WTC11 (cell line): ENCODE data around the gene PAAF1. TPM values are rescaled to one million over a fixed set of nuclear protein-coding genes. Genes with fewer than 3 reads are reported as not detected.
"Not testable (repeated sequence)": the region's sequence is repeated elsewhere in the genome, so short reads cannot be mapped to it uniquely, and the experiment has no call there.

Experiments
- ATAC-seq: fragments of 200-7000 bp; cut with Tn5 transposase; 2 replicates; pipeline ENCODE4 v1.10.0; 2021; ENCODE audit warnings: mild to moderate bottlenecking, moderate library complexity
- CTCF ChIA-PET: fragments of 300-600 bp; sonication (Branson Sonifier 250); formaldehyde crosslinking; loops from one replicate; lab custom pipeline; 2021; ENCODE audit warnings: antibody characterized with exemption; lab: Charles Lee
- POLR2A ChIA-PET: fragments of 350-600 bp; sonication (Branson Sonifier 250); formaldehyde crosslinking; loops from one replicate; lab custom pipeline; 2021; ENCODE audit warnings: antibody characterized with exemption; lab: Charles Lee
- DNase-seq: peaks from one replicate; pipeline ENCODE4 v3.0.0; 2021; ENCODE audit warnings: low spot score
- H3K27ac Mint-ChIP-seq: 2 replicates; pipeline ENCODE4 v1.8.0; 2021; ENCODE audit warnings: mixed read lengths
- H3K27me3 Mint-ChIP-seq: 2 replicates; pipeline ENCODE4 v1.8.0; 2021; ENCODE audit warnings: low read depth, mild to moderate bottlenecking, moderate library complexity, mixed read lengths
- H3K36me3 Mint-ChIP-seq: 2 replicates; pipeline ENCODE4 v1.8.0; 2021; ENCODE audit warnings: mixed read lengths
- H3K4me1 Mint-ChIP-seq: 2 replicates; pipeline ENCODE4 v1.8.0; 2022; ENCODE audit warnings: mixed read lengths
- H3K4me3 Mint-ChIP-seq: 2 replicates; pipeline ENCODE4 v1.8.0; 2021; ENCODE audit warnings: mild to moderate bottlenecking, moderate library complexity, mixed read lengths
- H3K9me3 Mint-ChIP-seq: 2 replicates; pipeline ENCODE4 v1.8.0; 2021; ENCODE audit warnings: mixed read lengths
- AR ChIP-seq: fragments of 250-450 bp; sonication (Bioruptor Pico); IDR thresholded peaks from 2 replicates; pipeline ENCODE4 v1.9.0; 2021; ENCODE audit warnings: mild to moderate bottlenecking
- E2F1 ChIP-seq: sonication (generic); formaldehyde crosslinking; IDR thresholded peaks from 2 replicates; pipeline ENCODE4 v1.8.0; 2022; ENCODE audit warnings: mild to moderate bottlenecking, missing genetic modification reagents
- E2F5 ChIP-seq: sonication (generic); formaldehyde crosslinking; IDR thresholded peaks from 2 replicates; pipeline ENCODE4 v1.8.1; 2022; ENCODE audit warnings: mild to moderate bottlenecking, moderate library complexity, missing genetic modification reagents
- ESRRA ChIP-seq: sonication (generic); formaldehyde crosslinking; IDR thresholded peaks from 2 replicates; pipeline ENCODE4 v1.8.1; 2022; ENCODE audit warnings: mild to moderate bottlenecking, missing genetic modification reagents, borderline replicate concordance
- FOXJ3 ChIP-seq: sonication (generic); formaldehyde crosslinking; IDR thresholded peaks from 2 replicates; pipeline ENCODE4 v1.9.0; 2021; ENCODE audit warnings: missing genetic modification reagents, mild to moderate bottlenecking, borderline replicate concordance
- FOXP4 ChIP-seq: sonication (generic); formaldehyde crosslinking; IDR thresholded peaks from 2 replicates; pipeline ENCODE4 v1.8.0; 2022; ENCODE audit warnings: mild to moderate bottlenecking, missing genetic modification reagents
- GABPB1 ChIP-seq: sonication (generic); formaldehyde crosslinking; IDR thresholded peaks from 2 replicates; pipeline ENCODE4 v1.8.1; 2023; ENCODE audit warnings: mild to moderate bottlenecking, missing genetic modification reagents
- IRF1 ChIP-seq: sonication (generic); formaldehyde crosslinking; IDR thresholded peaks from 2 replicates; pipeline ENCODE4 v1.8.0; 2023; ENCODE audit warnings: missing genetic modification reagents
- IRF2 ChIP-seq: sonication (generic); formaldehyde crosslinking; IDR thresholded peaks from 2 replicates; pipeline ENCODE4 v1.8.0; 2022; ENCODE audit warnings: low read depth, missing genetic modification reagents, borderline replicate concordance
- KAT7 ChIP-seq: sonication (generic); formaldehyde crosslinking; IDR thresholded peaks from 2 replicates; pipeline ENCODE4 v1.8.1; 2023; ENCODE audit warnings: missing genetic modification reagents, mild to moderate bottlenecking, borderline replicate concordance
- SOX15 ChIP-seq: fragments of 250-450 bp; sonication (Bioruptor Pico); IDR thresholded peaks from 2 replicates; pipeline ENCODE4 v1.9.0; 2021; ENCODE audit warnings: mild to moderate bottlenecking
- STAT6 ChIP-seq: sonication (generic); formaldehyde crosslinking; conservative IDR thresholded peaks from 2 replicates; pipeline ENCODE4 v1.8.1; 2023; ENCODE audit warnings: mild to moderate bottlenecking, low read depth, missing genetic modification reagents, moderate library complexity
- TP53 ChIP-seq: sonication (generic); formaldehyde crosslinking; IDR thresholded peaks from 2 replicates; pipeline ENCODE4 v1.8.1; 2023; ENCODE audit warnings: mild to moderate bottlenecking, missing genetic modification reagents
- ZNF121 ChIP-seq: sonication (generic); formaldehyde crosslinking; IDR thresholded peaks from 2 replicates; pipeline ENCODE4 v1.8.0; 2023; ENCODE audit warnings: missing genetic modification reagents
- ZNF512 ChIP-seq: sonication (generic); formaldehyde crosslinking; IDR thresholded peaks from 2 replicates; pipeline ENCODE4 v1.8.1; 2022; ENCODE audit warnings: missing genetic modification reagents, borderline replicate concordance
- total RNA-seq: library from RNA; stranded (reverse); gene quantifications from 3 replicates; pipeline ENCODE4 v1.2.3, GENCODE V29; 2021

PAAF1 gene
- total RNA-seq, 1 experiment from 2014 or later = 27.7 TPM

GRCh38 chr11:73875840-73876239 is 959 bp upstream of the PAAF1 start:
- no peak for ATAC-seq
- Mint-ChIP-seq H3K27me3 (no peaks in the 10 kb centered on the region), H3K36me3 (peaks cover 32% of the 10 kb centered on the region), H3K9me3 (no peaks in the 10 kb centered on the region), H3K4me3 (peak overlapping the region; percentile 95), H3K4me1 (peaks cover 18% of the 10 kb centered on the region), H3K27ac (peak overlapping the region; percentile 98)
- peak; percentile 14 for DNase-seq
- CTCF ChIA-PET = no interaction called here
- POLR2A ChIA-PET = no interaction called here
- no peak for TF ChIP-seq KAT7 (CRISPR knock-in tag)
- 0 out of 2 replicates have a peak, but pooled peaks have one; percentile 33 for TF ChIP-seq ZNF121 (CRISPR knock-in tag)

GRCh38 chr11:73878771-73879170 is 2.0 kb downstream of the PAAF1 start:
- CTCF ChIA-PET = interaction anchor here (0.6 kb wide), 2 partner anchors 39 to 253 kb away, joined by 3 to 4 read pairs; no protein-coding TSS in a partner anchor
- DNase-seq (no peak), ATAC-seq (no peak)
- TF ChIP-seq SOX15 (no peak), E2F1 (CRISPR knock-in tag) (no peak), GABPB1 (CRISPR knock-in tag) (no peak), IRF2 (no peak), AR (CRISPR knock-in tag) (no peak), FOXJ3 (CRISPR knock-in tag) (no peak), IRF1 (CRISPR knock-in tag) (no peak), STAT6 (CRISPR knock-in tag) (no peak), FOXP4 (CRISPR knock-in tag) (no peak), ESRRA (CRISPR knock-in tag) (no peak), TP53 (CRISPR knock-in tag) (no peak), ZNF512 (no peak), KAT7 (CRISPR knock-in tag) (no peak), E2F5 (CRISPR knock-in tag) (no peak)
- POLR2A ChIA-PET = no interaction called here
- Mint-ChIP-seq H3K4me1 (peaks cover 18% of the 10 kb centered on the region), H3K27ac (no peak overlapping the region), H3K36me3 (peaks cover 11% of the 10 kb centered on the region), H3K4me3 (0 out of 2 replicates have a peak overlapping the region, but pooled peaks have one; percentile 10), H3K27me3 (no peaks in the 10 kb centered on the region), H3K9me3 (no peaks in the 10 kb centered on the region)

GRCh38 chr11:73880449-73880848 is 3.6 kb downstream of the PAAF1 start:
- ChIA-PET CTCF (interaction anchor here (0.6 to 1.2 kb wide), 3 partner anchors 51 to 81 kb away, joined by 3 to 8 read pairs (median 5); no protein-coding TSS in a partner anchor), POLR2A (interaction anchor here (0.5 to 0.6 kb wide), 2 partner anchors 208 to 869 kb away, joined by 3 to 8 read pairs; no protein-coding TSS in a partner anchor)
- not testable (repeated sequence) for H3K4me3 Mint-ChIP-seq, H3K27ac Mint-ChIP-seq, H3K27me3 Mint-ChIP-seq, H3K36me3 Mint-ChIP-seq, H3K9me3 Mint-ChIP-seq, H3K4me1 Mint-ChIP-seq, ATAC-seq
- DNase-seq = peak; percentile 61
